Heart right ventricle (tissue), 16 donors: Measurements from ENCODE around the gene SETD1B. TPM values are rescaled to one million over a fixed set of nuclear protein-coding genes. Genes with fewer than 3 reads are reported as not detected.
A peak's percentile ranks its signal among the peaks of the same experiment; 100 is the strongest.

ENCODE experiments used
- ATAC-seq, 8 donors: fragments of 200-7000 bp; cut with Tn5 transposase; one replicate each; pipeline ENCODE4 v1.9.1; 2020; ENCODE audit warnings: mild to moderate bottlenecking in 8 of 8, moderate library complexity in 8 of 8, moderate number of reproducible peaks in 1 of 8
- DNase-seq, 2 donors: peaks; one replicate each; pipeline ENCODE4 v3.0.0-alpha.2; 2020
- H3K27ac ChIP-seq, 10 donors: fragments of 200-600 bp; sonication (generic) in 2 of 10; one replicate each; pipeline versions ENCODE4 v1.5.0 to v1.8.0; 2020 to 2022; ENCODE audit warnings: mild to moderate bottlenecking in 3 of 10
- H3K27me3 ChIP-seq, 7 donors: fragments of 200-600 bp; one replicate each; pipeline ENCODE4 v1.8.0; 2021 to 2022; ENCODE audit warnings: mild to moderate bottlenecking in 2 of 7
- H3K36me3 ChIP-seq, 9 donors: fragments of 200-600 bp; sonication (generic) in 1 of 9; one replicate each; pipeline versions ENCODE4 v1.5.0 to v1.8.0; 2020 to 2022; ENCODE audit warnings: mild to moderate bottlenecking in 2 of 9
- H3K4me1 ChIP-seq, 9 donors: fragments of 200-600 bp; sonication (generic) in 1 of 9; one replicate each; pipeline versions ENCODE4 v1.5.0 to v1.8.0; 2020 to 2022; ENCODE audit warnings: mild to moderate bottlenecking in 4 of 9
- H3K4me3 ChIP-seq, 10 donors: fragments of 200-600 bp; sonication (generic) in 2 of 10; one replicate each; pipeline versions ENCODE4 v1.5.0 to v1.8.0; 2020 to 2022; ENCODE audit warnings: mild to moderate bottlenecking in 7 of 10, moderate library complexity in 2 of 10
- H3K9me3 ChIP-seq, 11 donors: fragments of 200-600 bp in 10 of 11; sonication (generic) in 2 of 11; one replicate each; pipeline versions ENCODE4 v1.5.0 to v1.8.0; 2013 to 2022; ENCODE audit warnings: mild to moderate bottlenecking in 2 of 11, control low read depth in 1 of 11, moderate library complexity in 1 of 11
- WGBS, 2 donors: extraction: QIAGEN DNeasy Blood & Tissue Kit; methylation state at CpG; one replicate each; pipeline ENCODE4 v1.1.7; 2013; ENCODE audit warnings: inconsistent platforms in 1 of 2; 5-methylcytosine and 5-hydroxymethylcytosine counted together
- intact Hi-C, 10 donors: fragments of 100-400 bp; cut with DNase I; formaldehyde crosslinking; loops; one replicate each; pipeline versions ENCODE4 v1.11.1 to v1.14.2; 2022
- polyA plus RNA-seq, 2 donors: library from polyadenylated mRNA; stranded (reverse); fragments of 200-250 nt; gene quantifications; one replicate each; pipeline ENCODE4 v1.2.3, GENCODE V29; 2013
- total RNA-seq, 10 donors: library from RNA; stranded (reverse); fragmentation: NEBNext Ultra II Directional in 3 of 10; extraction: Animal tissue kit (Norgen Biotek cat#: 25700) in 3 of 10; gene quantifications; one replicate each; pipeline versions ENCODE4 v1.2.1 to v1.2.4, GENCODE V29; 2021 to 2023
- TF ChIP-seq, protein P1 (sequence below), 9 donors: fragments of 200-600 bp; sonication (generic) in 2 of 9; IDR thresholded peaks; one replicate each; pipeline versions ENCODE4 v1.5.0 to v1.8.0; 2021 to 2022; ENCODE audit warnings: antibody characterized with exemption in 9 of 9, mild to moderate bottlenecking in 5 of 9, moderate library complexity in 1 of 9
- donor health status: Arrhythmogenic right ventricular cardiomyopathy.
- donor health status: ischemic (EF 13 %, LVEDD 7.1; RV severe dilation, severe dysfunction).
- donor health status: healthy with polysubstance abuse.
- donor health status: DM: no; HTN: yes; CAD: no.
- donor health status: DM: no; HTN: no; CAD: no.
- donor health status: ischemic (EF 25% LVEDD 6.9; RV normal size, moderate dysfunction).
- donor health status: ischemic (EF 25% LVEDD 5.7; RV mildly dilated, moderate dysfunction).
- donor health status: healthy.
- donor health status: DM: yes; HTN: yes; CAD: no.
- donor health status: Ischemic cardiomyopathy.
- donor health status: ischemic (EF 35%, LVEDD 5.7; RV mildly dilated, moderate dysfunction).
- donor health status: nonischemic (EF 11% LVEDD 7.7; RV severe dilation, severe dysfunction).
- donor health status: DM: yes; HTN: yes; CAD: no.
- donor health status: PGD.
- donor health status: ischemic (EF 29% LVEDD 5.4; RV normal size, mild dysfunction).
- donor health status: nonischemic (EF 23%, LVEDD 6.1; RV moderate dilation, normal function).

Gene SETD1B
- total and polyA plus RNA-seq, 12 donors = 2.8 to 14.8 (median 11.2) TPM

GRCh38 chr12:121797937-121798786 lies 5.6 kb upstream of the SETD1B start:
- peak in 5 of 8 donors; percentile 1 to 43 (median 34) for ATAC-seq
- Histone ChIP-seq H3K36me3 (peaks cover 0 to 34% (median 7%) of the 10 kb centered on the region in 9 donors), H3K27me3 (no peaks in the 10 kb centered on the region), H3K27ac (peak overlapping the region; percentile 98 to 100 (median 100)), H3K4me1 (peaks cover 44 to 75% (median 62%) of the 10 kb centered on the region in 9 donors), H3K4me3 (peak overlapping the region; percentile 4 to 87 (median 74)), H3K9me3 (no peaks in the 10 kb centered on the region)
- peak; percentile 80 to 83 for DNase-seq
- 29 to 31% methylated on average over 19 of the region's 19 CpGs for WGBS, 2 donors
- TF ChIP-seq, protein P1, sequence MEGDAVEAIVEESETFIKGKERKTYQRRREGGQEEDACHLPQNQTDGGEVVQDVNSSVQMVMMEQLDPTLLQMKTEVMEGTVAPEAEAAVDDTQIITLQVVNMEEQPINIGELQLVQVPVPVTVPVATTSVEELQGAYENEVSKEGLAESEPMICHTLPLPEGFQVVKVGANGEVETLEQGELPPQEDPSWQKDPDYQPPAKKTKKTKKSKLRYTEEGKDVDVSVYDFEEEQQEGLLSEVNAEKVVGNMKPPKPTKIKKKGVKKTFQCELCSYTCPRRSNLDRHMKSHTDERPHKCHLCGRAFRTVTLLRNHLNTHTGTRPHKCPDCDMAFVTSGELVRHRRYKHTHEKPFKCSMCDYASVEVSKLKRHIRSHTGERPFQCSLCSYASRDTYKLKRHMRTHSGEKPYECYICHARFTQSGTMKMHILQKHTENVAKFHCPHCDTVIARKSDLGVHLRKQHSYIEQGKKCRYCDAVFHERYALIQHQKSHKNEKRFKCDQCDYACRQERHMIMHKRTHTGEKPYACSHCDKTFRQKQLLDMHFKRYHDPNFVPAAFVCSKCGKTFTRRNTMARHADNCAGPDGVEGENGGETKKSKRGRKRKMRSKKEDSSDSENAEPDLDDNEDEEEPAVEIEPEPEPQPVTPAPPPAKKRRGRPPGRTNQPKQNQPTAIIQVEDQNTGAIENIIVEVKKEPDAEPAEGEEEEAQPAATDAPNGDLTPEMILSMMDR (IDR thresholded peaks at IDR 0.05) = no peak
- intact Hi-C loops = loop anchor here in 3 of 10 donors (1.0 to 5.0 kb wide), 2 partner anchors 89 to 90 kb away; partner anchors contain the start of gene PSMD9 (in 3 of the 3)

DNA sequence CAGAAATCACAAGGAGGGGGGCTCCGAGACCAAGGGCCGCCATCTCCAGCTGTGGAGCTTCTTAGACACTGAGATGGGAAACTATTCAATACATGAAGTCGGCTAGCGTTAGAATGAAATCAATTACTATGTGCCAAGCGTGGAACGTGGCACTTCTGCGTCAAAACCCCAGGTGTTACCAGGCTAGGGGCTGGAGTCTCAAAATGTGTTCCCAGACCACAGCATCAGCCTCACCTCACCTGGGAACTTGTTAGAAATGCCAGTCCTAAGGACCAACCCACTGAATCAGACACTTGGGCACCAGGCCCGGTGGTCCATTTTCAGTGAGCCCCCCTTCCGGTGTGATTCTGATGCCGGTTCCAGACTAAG lies 5.0 kb upstream of the SETD1B start:
- Histone ChIP-seq H3K27ac (peak overlapping the region; percentile 98 to 100 (median 100)), H3K27me3 (no peaks in the 10 kb centered on the region), H3K9me3 (no peaks in the 10 kb centered on the region), H3K4me3 (peak overlapping the region in 9 of 10 donors; percentile 65 to 87 (median 76)), H3K4me1 (peaks cover 42 to 69% (median 57%) of the 10 kb centered on the region in 9 donors), H3K36me3 (peaks cover 0 to 34% (median 7%) of the 10 kb centered on the region in 9 donors)
- ATAC-seq = no peak
- DNase-seq = no peak
- TF ChIP-seq, protein P1 (IDR thresholded peaks at IDR 0.05) = no peak
- intact Hi-C loops = loop anchor here in 1 of 10 donors (5.0 kb wide), 1 partner anchor 89 kb away; the partner anchor contains the start of gene PSMD9
- WGBS, 2 donors = 48 to 58% methylated on average over 10 of the region's 10 CpGs

- intact Hi-C loops = loop anchor here in 1 of 10 donors (5.0 kb wide), 1 partner anchor 88 kb away; the partner anchor contains the start of gene PSMD9
- WGBS, 2 donors = 13 to 14% methylated on average over 24 to 25 of the region's 30 CpGs
- TF ChIP-seq, protein P1 (IDR thresholded peaks at IDR 0.05) = peak in 4 of 9 donors; percentile 7 to 17 (median 11)
- peak; percentile 5 to 29 (median 15) for ATAC-seq
- DNase-seq = peak; percentile 67 to 84
- Histone ChIP-seq H3K27ac (peak overlapping the region; percentile 98 to 100 (median 100)), H3K4me1 (peaks cover 39 to 63% (median 52%) of the 10 kb centered on the region in 9 donors), H3K27me3 (no peaks in the 10 kb centered on the region), H3K36me3 (peaks cover 0 to 34% (median 7%) of the 10 kb centered on the region in 9 donors), H3K4me3 (peak overlapping the region; percentile 37 to 87 (median 74)), H3K9me3 (no peaks in the 10 kb centered on the region)
Observed at GRCh38 chr12:121799156-121799841, 4.5 kb upstream of the SETD1B start.
